Thoracic aorta (tissue), 2 donors: ENCODE measurements around the gene OR2M3. TPM values are rescaled to one million over a fixed set of nuclear protein-coding genes. Genes with fewer than 3 reads are reported as not detected.

Experiments
- ATAC-seq: fragments of 150-250 bp; one replicate; pipeline ENCODE4 v1.8.0; 2017; ENCODE audit warnings: low read depth; ENCODE audit not compliant: insufficient number of reproducible peaks, low FRiP score
- DNase-seq: peaks from one replicate; pipeline ENCODE4 v3.0.0-alpha.2; 2020; ENCODE audit warnings: low spot score
- H3K27ac ChIP-seq, 2 donors: fragments of 200-600 bp; sonication (generic); 1 replicate in 1 of 2; 2 replicates in 1 of 2; pipeline ENCODE4 v1.5.1; 2016; ENCODE audit warnings: mild to moderate bottlenecking in 2 of 2, moderate library complexity in 2 of 2
- H3K27me3 ChIP-seq: fragments of 200-600 bp; sonication (generic); replicated peaks from 2 replicates; pipeline ENCODE4 v1.6.0; 2016; ENCODE audit warnings: mild to moderate bottlenecking; ENCODE audit not compliant: insufficient read depth
- H3K36me3 ChIP-seq: fragments of 200-600 bp; sonication (generic); one replicate; pipeline ENCODE4 v1.5.1; 2016
- H3K4me1 ChIP-seq, 2 donors: fragments of 200-600 bp; sonication (generic); 1 replicate in 1 of 2; 2 replicates in 1 of 2; pipeline versions ENCODE4 v1.5.1 to v1.6.0; 2016; ENCODE audit warnings: low read depth in 2 of 2, mild to moderate bottlenecking in 1 of 2; ENCODE audit not compliant: control insufficient read depth in 1 of 2
- H3K4me3 ChIP-seq: fragments of 200-600 bp; sonication (generic); 2 replicates; pipeline ENCODE4 v1.5.1; 2016; ENCODE audit warnings: mild to moderate bottlenecking
- H3K9me3 ChIP-seq: fragments of 200-600 bp; sonication (generic); 2 replicates; pipeline ENCODE4 v1.5.1; 2016
- total RNA-seq, 2 donors: library from RNA; depleted of rRNA; stranded (reverse); fragments of >200 nt; gene quantifications; one replicate each; pipeline versions ENCODE4 v1.1.0 to v1.2.3, GENCODE V29; 2016
- TF ChIP-seq, protein P1 (sequence below): fragments of 200-600 bp; sonication (generic); IDR thresholded peaks from one replicate; pipeline ENCODE4 v1.5.1; 2019; ENCODE audit warnings: antibody characterized with exemption

Gene OR2M3
- total RNA-seq, 2 donors from 2014 or later, result not detected

DNA sequence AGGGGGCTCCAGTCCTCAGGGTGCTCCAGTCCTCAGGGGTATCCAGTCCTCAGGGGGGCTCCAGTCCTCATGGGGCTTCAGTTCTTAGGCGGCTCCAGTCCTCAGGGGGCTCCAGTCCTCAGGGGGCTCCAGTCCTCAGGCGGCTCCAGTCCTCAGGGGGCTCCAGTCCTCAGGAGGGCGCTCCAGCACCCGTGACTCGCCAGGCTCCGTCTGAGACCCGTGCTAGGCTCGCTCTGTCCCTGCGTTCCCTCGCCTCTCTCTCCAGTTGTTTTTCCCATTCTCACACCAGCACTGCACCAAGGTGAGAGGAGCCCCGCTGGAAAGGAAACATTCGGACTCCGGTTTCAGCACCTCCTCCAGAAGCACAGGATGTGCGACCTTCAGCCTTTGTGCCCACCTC lies 31.9 kb upstream of the OR2M3 start:
- TF ChIP-seq, protein P1, sequence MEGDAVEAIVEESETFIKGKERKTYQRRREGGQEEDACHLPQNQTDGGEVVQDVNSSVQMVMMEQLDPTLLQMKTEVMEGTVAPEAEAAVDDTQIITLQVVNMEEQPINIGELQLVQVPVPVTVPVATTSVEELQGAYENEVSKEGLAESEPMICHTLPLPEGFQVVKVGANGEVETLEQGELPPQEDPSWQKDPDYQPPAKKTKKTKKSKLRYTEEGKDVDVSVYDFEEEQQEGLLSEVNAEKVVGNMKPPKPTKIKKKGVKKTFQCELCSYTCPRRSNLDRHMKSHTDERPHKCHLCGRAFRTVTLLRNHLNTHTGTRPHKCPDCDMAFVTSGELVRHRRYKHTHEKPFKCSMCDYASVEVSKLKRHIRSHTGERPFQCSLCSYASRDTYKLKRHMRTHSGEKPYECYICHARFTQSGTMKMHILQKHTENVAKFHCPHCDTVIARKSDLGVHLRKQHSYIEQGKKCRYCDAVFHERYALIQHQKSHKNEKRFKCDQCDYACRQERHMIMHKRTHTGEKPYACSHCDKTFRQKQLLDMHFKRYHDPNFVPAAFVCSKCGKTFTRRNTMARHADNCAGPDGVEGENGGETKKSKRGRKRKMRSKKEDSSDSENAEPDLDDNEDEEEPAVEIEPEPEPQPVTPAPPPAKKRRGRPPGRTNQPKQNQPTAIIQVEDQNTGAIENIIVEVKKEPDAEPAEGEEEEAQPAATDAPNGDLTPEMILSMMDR, result no peak
- no peaks in the 10 kb centered on the region for H3K9me3 ChIP-seq
- no peak overlapping the region for H3K27ac ChIP-seq
- no peaks in the 10 kb centered on the region for H3K36me3 ChIP-seq
- DNase-seq (no peak), ATAC-seq (no peak)
- no peaks in the 10 kb centered on the region for H3K4me1 ChIP-seq
- H3K27me3 ChIP-seq, result no peaks in the 10 kb centered on the region
- H3K4me3 ChIP-seq, result no peak overlapping the region

DNA sequence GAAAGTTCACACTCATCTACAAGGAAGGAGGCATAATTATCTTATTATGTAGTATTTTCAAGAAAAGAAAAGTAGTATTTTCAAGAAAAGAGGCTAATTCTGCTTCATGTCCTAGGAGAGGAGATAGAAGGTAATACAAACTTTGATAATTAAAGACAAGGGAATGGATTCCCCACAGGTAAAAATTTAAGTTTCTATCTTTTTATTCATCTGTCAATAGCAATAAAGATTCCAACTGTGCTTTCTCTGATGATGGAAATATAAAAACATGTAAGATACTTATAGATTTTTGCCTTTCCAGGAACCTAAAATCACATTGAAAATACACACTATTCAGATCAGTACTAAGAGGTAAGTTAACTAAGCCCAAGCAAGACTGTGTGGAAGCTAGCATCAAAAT lies 22.5 kb upstream of the OR2M3 start, which contains the start of gene OR2M2:
Gene OR2M2 (plus strand): TSS at position 301 of the 400 bp plus-strand sequence. CDS start 5,165 bp downstream, outside the sequence.
- ATAC-seq (no peak), DNase-seq (no peak)
- H3K9me3 ChIP-seq, result no peaks in the 10 kb centered on the region
- TF ChIP-seq, protein P1, result no peak
- H3K27me3 ChIP-seq, result no peaks in the 10 kb centered on the region
- H3K4me1 ChIP-seq, result no peaks in the 10 kb centered on the region
- H3K36me3 ChIP-seq, result no peaks in the 10 kb centered on the region
- no peak within 1 kb of the TSS for H3K27ac ChIP-seq
- no peak within 1 kb of the TSS for H3K4me3 ChIP-seq

GRCh38 chr1:248183996-248184395 lies 13.1 kb upstream of the OR2M3 start:
- TF ChIP-seq, protein P1, result no peak
- no peak for DNase-seq

DNA sequence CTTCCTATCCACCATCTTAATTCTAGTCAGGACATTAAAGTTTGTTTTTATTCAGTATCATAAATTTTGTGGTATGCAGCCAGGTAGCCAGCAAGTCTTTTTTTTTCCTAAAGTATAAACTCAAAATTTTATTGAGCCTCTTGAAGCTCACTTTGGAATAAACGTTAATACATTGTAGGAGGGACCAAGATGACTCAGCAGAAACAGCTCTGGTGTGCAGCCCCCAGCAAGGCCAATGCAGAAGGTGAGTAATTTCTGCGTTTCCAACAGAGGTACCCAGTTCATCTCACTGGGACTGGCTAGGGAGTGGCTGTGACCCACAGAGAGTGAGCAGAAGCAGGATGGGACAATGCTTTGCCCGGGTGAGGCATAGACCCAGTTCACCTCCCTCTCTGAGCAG lies 9.7 kb upstream of the OR2M3 start:
- H3K4me3 ChIP-seq, result no peak overlapping the region
- no peaks in the 10 kb centered on the region for H3K9me3 ChIP-seq
- H3K27me3 ChIP-seq, result no peaks in the 10 kb centered on the region
- no peaks in the 10 kb centered on the region for H3K4me1 ChIP-seq
- H3K36me3 ChIP-seq, result no peaks in the 10 kb centered on the region
- TF ChIP-seq, protein P1, result no peak
- ATAC-seq (no peak), DNase-seq (no peak)
- no peak overlapping the region for H3K27ac ChIP-seq

More at GRCh38 chr1:248183996-248184395, 13.1 kb upstream of the OR2M3 start:
- Histone ChIP-seq H3K4me1 (no peaks in the 10 kb centered on the region), H3K4me3 (no peak overlapping the region), H3K27me3 (no peaks in the 10 kb centered on the region), H3K36me3 (no peaks in the 10 kb centered on the region), H3K9me3 (no peaks in the 10 kb centered on the region), H3K27ac (no peak overlapping the region)
- no peak for ATAC-seq

DNA sequence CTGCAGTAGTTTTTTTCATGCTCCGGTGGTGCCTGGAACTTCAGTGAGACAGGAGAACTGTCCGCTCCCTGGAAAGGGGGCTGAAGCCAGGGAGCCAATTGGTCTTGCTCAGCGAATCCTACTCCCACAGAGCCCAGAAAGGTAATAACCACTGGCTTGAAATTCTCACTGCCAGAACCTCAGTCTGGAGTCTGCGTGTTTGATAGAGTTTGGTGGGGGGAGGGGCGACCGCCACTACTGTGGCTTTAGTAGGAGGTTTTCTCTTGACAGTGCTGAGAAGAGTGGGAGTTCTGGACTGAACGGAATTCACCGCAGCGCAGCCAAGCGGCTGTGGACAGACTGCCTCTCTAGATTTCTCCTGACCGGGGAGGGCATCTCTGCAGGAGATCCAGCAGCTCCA lies 8.0 kb upstream of the OR2M3 start:
- ATAC-seq, result no peak

More for the DNA sequence above, 8.0 kb upstream of the OR2M3 start:
- Histone ChIP-seq H3K4me1 (no peaks in the 10 kb centered on the region), H3K9me3 (peaks cover 3% of the 10 kb centered on the region), H3K4me3 (no peak overlapping the region), H3K36me3 (no peaks in the 10 kb centered on the region), H3K27ac (no peak overlapping the region), H3K27me3 (no peaks in the 10 kb centered on the region)
- DNase-seq, result no peak
- TF ChIP-seq, protein P1, result no peak
